ENCODE data around the gene NRK.

GRCh38 chrX:105975382-105975781 lies 153.0 kb downstream of the NRK start:
- TF ChIP-seq, protein P1, sequence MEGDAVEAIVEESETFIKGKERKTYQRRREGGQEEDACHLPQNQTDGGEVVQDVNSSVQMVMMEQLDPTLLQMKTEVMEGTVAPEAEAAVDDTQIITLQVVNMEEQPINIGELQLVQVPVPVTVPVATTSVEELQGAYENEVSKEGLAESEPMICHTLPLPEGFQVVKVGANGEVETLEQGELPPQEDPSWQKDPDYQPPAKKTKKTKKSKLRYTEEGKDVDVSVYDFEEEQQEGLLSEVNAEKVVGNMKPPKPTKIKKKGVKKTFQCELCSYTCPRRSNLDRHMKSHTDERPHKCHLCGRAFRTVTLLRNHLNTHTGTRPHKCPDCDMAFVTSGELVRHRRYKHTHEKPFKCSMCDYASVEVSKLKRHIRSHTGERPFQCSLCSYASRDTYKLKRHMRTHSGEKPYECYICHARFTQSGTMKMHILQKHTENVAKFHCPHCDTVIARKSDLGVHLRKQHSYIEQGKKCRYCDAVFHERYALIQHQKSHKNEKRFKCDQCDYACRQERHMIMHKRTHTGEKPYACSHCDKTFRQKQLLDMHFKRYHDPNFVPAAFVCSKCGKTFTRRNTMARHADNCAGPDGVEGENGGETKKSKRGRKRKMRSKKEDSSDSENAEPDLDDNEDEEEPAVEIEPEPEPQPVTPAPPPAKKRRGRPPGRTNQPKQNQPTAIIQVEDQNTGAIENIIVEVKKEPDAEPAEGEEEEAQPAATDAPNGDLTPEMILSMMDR (IDR thresholded peaks at IDR 0.05) = no peak
- TF ChIP-seq POLR2A (IDR thresholded peaks at IDR 0.05) (no peak), POLR2AphosphoS5 (IDR thresholded peaks at IDR 0.05) (no peak), EP300 (IDR thresholded peaks at IDR 0.05) (no peak)

Measured in sigmoid colon (tissue), 4 donors.